BE2C (cell line): Measurements from ENCODE around the gene RAB11FIP2.
A peak's percentile ranks its signal among the peaks of the same experiment; 100 is the strongest.
"Not testable (repeated sequence)": the region's sequence is repeated elsewhere in the genome, so short reads cannot be mapped to it uniquely, and the experiment has no call there.

Experiments
- DNase-seq: peaks from one replicate; pipeline ENCODE4 v3.0.0-alpha.2; 2020
- H3K27me3 ChIP-seq: fragments of 250-450 bp; sonication (Bioruptor Pico); 2 replicates; pipeline ENCODE4 v1.5.1; 2020; ENCODE audit warnings: mild to moderate bottlenecking
- H3K36me3 ChIP-seq: fragments of 250-450 bp; sonication (Bioruptor Pico); 2 replicates; pipeline ENCODE4 v1.5.1; 2020; ENCODE audit warnings: mild to moderate bottlenecking
- H3K4me1 ChIP-seq: fragments of 250-450 bp; sonication (Bioruptor Pico); 2 replicates; pipeline ENCODE4 v1.5.1; 2020
- H3K4me3 ChIP-seq: 2 replicates; pipeline ENCODE4 v1.5.1; 2011; ENCODE audit warnings: low read depth, low read length
- H3K9me3 ChIP-seq: fragments of 250-450 bp; sonication (Bioruptor Pico); 2 replicates; pipeline ENCODE4 v1.5.1; 2020
- CTCF ChIP-seq: IDR thresholded peaks from 2 replicates; pipeline ENCODE4 v1.5.1; 2012; ENCODE audit warnings: mild to moderate bottlenecking, low read depth, low read length

The RAB11FIP2 gene

GRCh38 chr10:118072840-118073239 lies 26.1 kb upstream of the RAB11FIP2 start:
- no peak overlapping the region for H3K4me3 ChIP-seq
- no peaks in the 10 kb centered on the region for H3K36me3 ChIP-seq
- H3K27me3 ChIP-seq = no peaks in the 10 kb centered on the region

GRCh38 chr10:118067389-118067788 lies 20.6 kb upstream of the RAB11FIP2 start:
- not testable (repeated sequence) for H3K9me3 ChIP-seq, DNase-seq, H3K4me1 ChIP-seq, H3K36me3 ChIP-seq, H3K4me3 ChIP-seq, H3K27me3 ChIP-seq

More at GRCh38 chr10:118072840-118073239, 26.1 kb upstream of the RAB11FIP2 start:
- H3K9me3 ChIP-seq = no peaks in the 10 kb centered on the region
- DNase-seq = no peak
- H3K4me1 ChIP-seq = no peaks in the 10 kb centered on the region
- no peak for TF ChIP-seq CTCF

- no peak for TF ChIP-seq CTCF
- H3K36me3 ChIP-seq = no peaks in the 10 kb centered on the region
These were observed 16.1 kb upstream of the RAB11FIP2 start for GRCh38 chr10:118062798-118063238.

GRCh38 chr10:118058371-118058770 lies 11.6 kb upstream of the RAB11FIP2 start:
- TF ChIP-seq CTCF = no peak
- Histone ChIP-seq H3K9me3 (no peaks in the 10 kb centered on the region), H3K4me1 (no peaks in the 10 kb centered on the region), H3K36me3 (no peaks in the 10 kb centered on the region), H3K4me3 (no peak overlapping the region), H3K27me3 (no peaks in the 10 kb centered on the region)
- no peak for DNase-seq

More at GRCh38 chr10:118062798-118063238, 16.1 kb upstream of the RAB11FIP2 start:
- H3K4me1 ChIP-seq = no peaks in the 10 kb centered on the region
- H3K27me3 ChIP-seq = no peaks in the 10 kb centered on the region
- H3K9me3 ChIP-seq = no peaks in the 10 kb centered on the region
- peak; percentile 13 for DNase-seq
- H3K4me3 ChIP-seq = no peak overlapping the region

GRCh38 chr10:118057361-118057760 lies 10.6 kb upstream of the RAB11FIP2 start:
- Histone ChIP-seq H3K27me3 (no peaks in the 10 kb centered on the region), H3K4me3 (no peak overlapping the region), H3K4me1 (no peaks in the 10 kb centered on the region), H3K36me3 (no peaks in the 10 kb centered on the region), H3K9me3 (no peaks in the 10 kb centered on the region)
- TF ChIP-seq CTCF = no peak
- no peak for DNase-seq

- H3K27me3 ChIP-seq = no peaks in the 10 kb centered on the region
- DNase-seq = no peak
- no peak for TF ChIP-seq CTCF
- H3K4me3 ChIP-seq = no peak overlapping the region
- H3K36me3 ChIP-seq = no peaks in the 10 kb centered on the region
- H3K4me1 ChIP-seq = no peaks in the 10 kb centered on the region
- no peaks in the 10 kb centered on the region for H3K9me3 ChIP-seq
These were observed 7.6 kb upstream of the RAB11FIP2 start for GRCh38 chr10:118054383-118054782.

GRCh38 chr10:118052816-118053215 lies 6.1 kb upstream of the RAB11FIP2 start:
- no peak for TF ChIP-seq CTCF
- Histone ChIP-seq H3K4me3 (no peak overlapping the region), H3K4me1 (no peaks in the 10 kb centered on the region), H3K9me3 (no peaks in the 10 kb centered on the region), H3K36me3 (no peaks in the 10 kb centered on the region), H3K27me3 (no peaks in the 10 kb centered on the region)
- no peak for DNase-seq
